GM12878 (cell line): ENCODE results near the gene SIRT2. TPM values are rescaled to one million over a fixed set of nuclear protein-coding genes. Genes with fewer than 3 reads are reported as not detected.

Source experiments
- ASH2L ChIP-seq: fragments of 300-600, 200-600 bp; sonication (generic); IDR thresholded peaks from 2 replicates; pipeline ENCODE4 v1.6.1; 2017; ENCODE audit warnings: low read depth, mild to moderate bottlenecking, borderline replicate concordance
- CHD1 ChIP-seq: IDR thresholded peaks from 2 replicates; pipeline ENCODE4 v1.6.1; 2012; ENCODE audit warnings: low read depth, low read length, improper control_type of control experiment
- FOS ChIP-seq: IDR thresholded peaks from 3 replicates; pipeline ENCODE4 v1.6.1; 2011; ENCODE audit warnings: borderline replicate concordance; ENCODE audit not compliant: insufficient read length; ENCODE audit errors: extremely low read depth
- GABPA ChIP-seq: IDR thresholded peaks from 2 replicates; pipeline ENCODE4 v1.6.1; 2014; ENCODE audit warnings: antibody characterized with exemption, low read depth, mild to moderate bottlenecking, inconsistent platforms
- JUNB ChIP-seq: IDR thresholded peaks from 2 replicates; pipeline ENCODE4 v1.6.1; 2016; ENCODE audit warnings: antibody characterized with exemption, mild to moderate bottlenecking
- KDM1A ChIP-seq: fragments of 200-600 bp; sonication (generic); IDR thresholded peaks from 2 replicates; pipeline ENCODE4 v1.6.1; 2016; ENCODE audit warnings: borderline replicate concordance
- NR2C2 ChIP-seq: IDR thresholded peaks from 2 replicates; pipeline ENCODE4 v1.6.1; 2011; ENCODE audit warnings: borderline replicate concordance, low read depth; ENCODE audit not compliant: control insufficient read depth, insufficient read length
- RAD51 ChIP-seq: fragments of 450-650 bp; IDR thresholded peaks from 2 replicates; pipeline ENCODE4 v1.6.1; 2016; ENCODE audit warnings: moderate library complexity, mild to moderate bottlenecking, inconsistent platforms
- SIX5 ChIP-seq: IDR thresholded peaks from 2 replicates; pipeline ENCODE4 v1.6.1; 2011; ENCODE audit warnings: mild to moderate bottlenecking, low read depth, low read length, moderate library complexity; ENCODE audit not compliant: severe bottlenecking
- SREBF2 ChIP-seq: IDR thresholded peaks from 2 replicates; pipeline ENCODE4 v1.6.1; 2012; ENCODE audit warnings: mild to moderate bottlenecking, low read length
- SRF ChIP-seq, 2 experiments: IDR thresholded peaks; 2 replicates each; pipeline ENCODE4 v1.6.1; 2011; ENCODE audit warnings: low read depth in 2 of 2, low read length in 2 of 2, mild to moderate bottlenecking in 1 of 2, moderate library complexity in 1 of 2
- ZNF207 ChIP-seq: fragments of 450-650 bp; IDR thresholded peaks from 2 replicates; pipeline ENCODE4 v1.6.1; 2014; ENCODE audit warnings: antibody characterized with exemption, mild to moderate bottlenecking, borderline replicate concordance
- polyA plus RNA-seq, 11 experiments: library from polyadenylated mRNA; depleted of rRNA in 4 of 11; unstranded in 6 of 11; stranded (reverse) in 5 of 11; fragments of >200 nt; fragmentation: Nextera tagmentation in 4 of 11; fragmentation: Illumina TruSeq in 1 of 11; extraction: Ambion mirVana in 4 of 11; extraction: Trizol in 1 of 11; gene quantifications; 1 replicate in 1 of 11; 2 replicates in 10 of 11; pipeline versions ENCODE4 v1.2.1 to v1.2.3, GENCODE V29; 2011 to 2016; ENCODE audit warnings: inconsistent platforms in 2 of 11, missing spikeins in 2 of 11, low read depth in 1 of 11
- total RNA-seq, 4 experiments: library from RNA; depleted of rRNA in 3 of 4; stranded (reverse); fragments of >200 nt in 3 of 4; fragmentation: Illumina TruSeq in 1 of 4; extraction: Trizol in 1 of 4; gene quantifications; 2 replicates each; pipeline versions ENCODE4 v1.2.1 to v1.2.3, GENCODE V29; 2013 to 2021
- TF ChIP-seq, protein P1 (sequence below): fragments of 450-650 bp; IDR thresholded peaks from 2 replicates; pipeline ENCODE4 v1.6.1; 2016; ENCODE audit warnings: mild to moderate bottlenecking, moderate library complexity, borderline replicate concordance
- TF ChIP-seq, protein P2 (sequence below): fragments of 450-650 bp; IDR thresholded peaks from 2 replicates; pipeline ENCODE4 v1.6.1; 2018; ENCODE audit warnings: borderline replicate concordance, mild to moderate bottlenecking; ENCODE audit not compliant: partially characterized antibody

Gene SIRT2
- total and polyA plus RNA-seq, 10 of the 15 experiments (the other 5 are each of a cell fraction or from before 2014, with no cell fraction given) = 1.4 to 38.7 (median 24.1) TPM

DNA sequence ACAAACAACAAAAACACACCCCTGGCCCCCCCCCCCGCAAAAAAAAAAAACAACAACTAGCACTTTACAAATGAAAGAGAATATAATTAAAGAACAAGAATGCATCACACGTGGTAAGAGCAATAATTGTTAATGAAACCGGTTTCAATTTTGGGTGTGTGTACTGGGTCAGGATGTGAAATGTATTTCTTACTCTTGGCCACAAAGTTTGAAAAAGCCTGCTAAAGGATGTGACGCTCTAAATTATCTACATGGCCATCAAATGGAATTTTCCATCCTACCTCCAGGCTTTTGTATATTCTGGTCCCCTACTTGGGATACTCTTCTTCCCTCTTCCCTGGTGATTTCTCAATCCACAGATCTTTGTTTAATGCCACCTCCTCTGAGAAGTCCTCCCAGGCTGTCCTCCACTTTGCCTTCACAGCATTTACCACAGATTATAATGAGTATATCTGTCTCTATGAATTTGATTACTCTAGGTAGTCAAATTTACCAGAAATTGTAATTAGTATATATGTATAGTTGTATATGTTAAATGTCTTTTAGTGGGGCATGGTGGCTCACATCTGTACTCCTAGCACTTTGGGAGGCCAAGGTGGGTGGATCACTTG, 29.1 kb upstream of the SIRT2 start (continued):
- TF ChIP-seq, protein P1, sequence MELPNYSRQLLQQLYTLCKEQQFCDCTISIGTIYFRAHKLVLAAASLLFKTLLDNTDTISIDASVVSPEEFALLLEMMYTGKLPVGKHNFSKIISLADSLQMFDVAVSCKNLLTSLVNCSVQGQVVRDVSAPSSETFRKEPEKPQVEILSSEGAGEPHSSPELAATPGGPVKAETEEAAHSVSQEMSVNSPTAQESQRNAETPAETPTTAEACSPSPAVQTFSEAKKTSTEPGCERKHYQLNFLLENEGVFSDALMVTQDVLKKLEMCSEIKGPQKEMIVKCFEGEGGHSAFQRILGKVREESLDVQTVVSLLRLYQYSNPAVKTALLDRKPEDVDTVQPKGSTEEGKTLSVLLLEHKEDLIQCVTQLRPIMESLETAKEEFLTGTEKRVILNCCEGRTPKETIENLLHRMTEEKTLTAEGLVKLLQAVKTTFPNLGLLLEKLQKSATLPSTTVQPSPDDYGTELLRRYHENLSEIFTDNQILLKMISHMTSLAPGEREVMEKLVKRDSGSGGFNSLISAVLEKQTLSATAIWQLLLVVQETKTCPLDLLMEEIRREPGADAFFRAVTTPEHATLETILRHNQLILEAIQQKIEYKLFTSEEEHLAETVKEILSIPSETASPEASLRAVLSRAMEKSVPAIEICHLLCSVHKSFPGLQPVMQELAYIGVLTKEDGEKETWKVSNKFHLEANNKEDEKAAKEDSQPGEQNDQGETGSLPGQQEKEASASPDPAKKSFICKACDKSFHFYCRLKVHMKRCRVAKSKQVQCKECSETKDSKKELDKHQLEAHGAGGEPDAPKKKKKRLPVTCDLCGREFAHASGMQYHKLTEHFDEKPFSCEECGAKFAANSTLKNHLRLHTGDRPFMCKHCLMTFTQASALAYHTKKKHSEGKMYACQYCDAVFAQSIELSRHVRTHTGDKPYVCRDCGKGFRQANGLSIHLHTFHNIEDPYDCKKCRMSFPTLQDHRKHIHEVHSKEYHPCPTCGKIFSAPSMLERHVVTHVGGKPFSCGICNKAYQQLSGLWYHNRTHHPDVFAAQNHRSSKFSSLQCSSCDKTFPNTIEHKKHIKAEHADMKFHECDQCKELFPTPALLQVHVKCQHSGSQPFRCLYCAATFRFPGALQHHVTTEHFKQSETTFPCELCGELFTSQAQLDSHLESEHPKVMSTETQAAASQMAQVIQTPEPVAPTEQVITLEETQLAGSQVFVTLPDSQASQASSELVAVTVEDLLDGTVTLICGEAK = no peak
- TF ChIP-seq CHD1 = no peak
- no peak for TF ChIP-seq GABPA
- no peak for TF ChIP-seq ZNF207
- TF ChIP-seq KDM1A = no peak
- TF ChIP-seq SIX5 = no peak
- no peak for TF ChIP-seq SREBF2
- TF ChIP-seq, protein P2, sequence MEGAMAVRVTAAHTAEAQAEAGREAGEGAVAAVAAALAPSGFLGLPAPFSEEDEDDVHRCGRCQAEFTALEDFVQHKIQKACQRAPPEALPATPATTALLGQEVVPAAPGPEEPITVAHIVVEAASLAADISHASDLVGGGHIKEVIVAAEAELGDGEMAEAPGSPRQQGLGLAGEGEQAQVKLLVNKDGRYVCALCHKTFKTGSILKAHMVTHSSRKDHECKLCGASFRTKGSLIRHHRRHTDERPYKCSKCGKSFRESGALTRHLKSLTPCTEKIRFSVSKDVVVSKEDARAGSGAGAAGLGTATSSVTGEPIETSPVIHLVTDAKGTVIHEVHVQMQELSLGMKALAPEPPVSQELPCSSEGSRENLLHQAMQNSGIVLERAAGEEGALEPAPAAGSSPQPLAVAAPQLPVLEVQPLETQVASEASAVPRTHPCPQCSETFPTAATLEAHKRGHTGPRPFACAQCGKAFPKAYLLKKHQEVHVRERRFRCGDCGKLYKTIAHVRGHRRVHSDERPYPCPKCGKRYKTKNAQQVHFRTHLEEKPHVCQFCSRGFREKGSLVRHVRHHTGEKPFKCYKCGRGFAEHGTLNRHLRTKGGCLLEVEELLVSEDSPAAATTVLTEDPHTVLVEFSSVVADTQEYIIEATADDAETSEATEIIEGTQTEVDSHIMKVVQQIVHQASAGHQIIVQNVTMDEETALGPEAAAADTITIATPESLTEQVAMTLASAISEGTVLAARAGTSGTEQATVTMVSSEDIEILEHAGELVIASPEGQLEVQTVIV = no peak
- TF ChIP-seq RAD51 = no peak
- no peak for TF ChIP-seq ASH2L
- no peak for TF ChIP-seq JUNB
- TF ChIP-seq FOS = no peak
- no peak for TF ChIP-seq NR2C2
- no peak for TF ChIP-seq SRF (IDR thresholded peaks at IDR 0.05; ENCODE audit: low read depth in 2 of 2, low read length in 2 of 2)
